Activated CD4-positive, alpha-beta T cell treated with anti-CD3 and anti-CD28 coated beads, Interleukin-2, Interleukin-6, amounts not matched to agents 100 ng/mL and 50 ng/mL, durations not matched to agents 16 hours and 8 hours (primary cell): ENCODE results near the gene LHFPL6.

Experiments used
- DNase-seq: peaks from one replicate; pipeline ENCODE4 v3.0.0-alpha.2; 2020

Gene LHFPL6

GRCh38 chr13:39602614-39603366 is at the start of gene LHFPL6:
LHFPL6 (minus strand) TSS chr13:39603193.
- DNase-seq, result peak; percentile 73

GRCh38 chr13:39646122-39646521 is 43.1 kb upstream of the LHFPL6 start:
- no peak for DNase-seq

- DNase-seq, result no peak
These were observed 38.7 kb upstream of the LHFPL6 start for GRCh38 chr13:39641645-39642044.

- no peak for DNase-seq
These were observed 34.9 kb upstream of the LHFPL6 start for GRCh38 chr13:39637890-39638289.

DNA sequence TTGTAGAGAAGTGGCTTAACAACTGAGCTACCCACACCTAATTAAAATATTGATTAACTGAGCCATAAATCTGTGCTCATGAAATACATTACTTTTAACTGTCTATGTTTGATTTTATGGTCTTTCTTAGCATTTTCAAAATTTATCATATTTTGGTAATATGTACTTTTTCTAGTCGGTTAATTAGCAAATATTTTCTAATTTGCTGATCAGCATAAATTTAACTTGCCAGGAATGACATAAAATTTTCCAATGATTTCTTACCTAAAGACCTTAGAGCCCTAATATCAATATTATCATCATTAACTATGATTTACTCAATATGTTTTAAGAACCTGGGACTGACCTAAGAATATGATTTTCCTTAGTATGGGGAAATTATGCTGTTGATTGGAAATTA is 32.6 kb upstream of the LHFPL6 start:
- no peak for DNase-seq

DNA sequence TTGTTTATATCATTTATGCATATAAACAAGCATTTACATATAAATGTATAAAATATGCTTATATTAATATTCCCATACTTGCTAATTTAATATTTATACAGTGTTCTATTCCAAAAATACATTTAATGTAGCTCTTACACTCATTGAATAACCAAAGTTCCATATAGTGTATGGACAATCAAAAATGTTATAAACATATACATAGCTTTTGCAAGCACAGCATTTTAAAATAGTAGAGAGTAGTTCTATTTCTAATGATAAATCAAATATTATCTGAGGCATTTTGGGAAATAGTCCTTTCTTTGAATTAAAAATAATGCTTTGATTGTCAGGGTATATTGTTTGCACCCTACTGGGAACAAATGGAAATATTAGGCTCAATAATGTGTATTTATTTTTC is 30.0 kb upstream of the LHFPL6 start:
- no peak for DNase-seq

DNA sequence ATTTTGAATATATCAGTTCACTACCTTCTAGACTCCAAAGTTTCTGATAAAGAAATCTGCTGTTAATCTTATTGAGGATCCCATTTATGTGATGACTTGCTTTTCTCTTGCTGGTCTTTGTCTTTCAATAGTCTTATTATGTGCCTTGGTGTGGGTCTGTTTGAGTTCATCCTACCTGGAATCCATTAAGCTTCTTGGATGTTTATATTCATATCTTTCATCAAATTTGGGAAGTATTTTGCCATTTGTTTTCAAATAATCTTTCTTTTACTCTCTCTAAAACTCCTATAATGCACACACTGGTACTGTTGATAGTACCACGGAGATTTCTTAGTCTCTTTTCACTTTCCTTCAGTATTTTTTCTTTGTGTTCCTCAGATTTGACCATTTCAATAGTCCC is 28.3 kb upstream of the LHFPL6 start:
- DNase-seq, result no peak

DNA sequence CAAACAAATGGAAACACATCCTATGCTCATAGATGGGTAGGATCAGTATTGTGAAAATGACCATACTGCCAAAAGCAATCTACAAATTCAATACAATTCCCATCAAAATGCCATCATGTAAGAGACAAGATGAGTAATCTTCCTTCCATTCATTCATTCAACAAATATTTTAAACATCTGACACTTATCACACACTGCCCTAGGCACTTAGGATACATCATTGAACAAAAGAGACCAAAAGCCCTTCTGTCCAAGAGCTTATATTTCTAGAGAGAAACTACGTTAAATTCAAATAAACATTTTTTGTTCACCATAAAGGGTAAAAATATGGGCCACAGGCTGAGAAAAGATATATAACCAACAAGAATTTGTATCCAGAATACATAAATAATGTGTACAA is 20.5 kb upstream of the LHFPL6 start:
- DNase-seq, result no peak

- no peak for DNase-seq
These were observed 15.6 kb upstream of the LHFPL6 start for GRCh38 chr13:39618561-39618960.

GRCh38 chr13:39616087-39616694 is 13.2 kb upstream of the LHFPL6 start:
- peak; percentile 67 for DNase-seq

- peak; percentile 61 for DNase-seq
These were observed 9.1 kb upstream of the LHFPL6 start for GRCh38 chr13:39612023-39612637.

DNA sequence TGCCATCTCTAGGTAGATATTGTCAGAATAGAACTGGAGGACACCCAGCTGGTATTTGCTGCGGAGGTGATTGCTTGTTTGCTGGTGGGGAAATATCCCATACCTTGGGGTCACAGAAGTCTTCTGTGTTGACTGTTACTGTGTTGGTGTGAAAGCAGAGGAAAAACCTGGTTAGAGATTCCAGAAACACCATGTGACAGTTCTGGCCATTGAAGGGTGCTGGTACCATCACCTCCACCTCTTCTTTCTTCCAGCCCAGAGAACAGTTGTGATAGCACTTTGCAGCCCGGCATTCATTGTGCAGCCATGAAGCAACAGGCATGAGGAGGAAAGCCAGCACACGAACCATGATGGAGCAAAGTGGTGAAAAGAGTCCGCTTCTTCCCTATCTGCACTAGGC is 4.9 kb upstream of the LHFPL6 start:
- no peak for DNase-seq

GRCh38 chr13:39605677-39606320 is 2.8 kb upstream of the LHFPL6 start:
- no peak for DNase-seq

DNA sequence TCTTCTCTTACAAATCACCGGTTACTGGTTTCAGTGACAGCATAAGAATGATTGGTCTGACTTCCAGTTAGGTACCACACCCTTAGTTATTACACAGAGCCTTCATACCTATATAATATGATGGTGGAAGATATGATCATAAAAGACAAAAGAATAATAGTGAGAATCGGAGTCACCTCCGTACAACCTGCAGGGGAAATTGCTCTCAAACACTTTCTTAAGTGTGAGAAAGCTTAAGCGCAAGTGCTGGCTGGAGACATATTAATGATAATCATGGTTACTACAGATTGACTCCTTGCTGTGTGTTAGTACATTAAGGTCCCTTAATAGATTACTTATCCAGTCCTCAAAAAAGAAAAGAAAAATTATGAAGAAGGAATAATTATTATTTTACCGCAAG is 1.8 kb upstream of the LHFPL6 start:
- DNase-seq, result no peak

GRCh38 chr13:39603424-39603947 is 493 bp upstream of the LHFPL6 start:
- DNase-seq, result peak; percentile 4

DNA sequence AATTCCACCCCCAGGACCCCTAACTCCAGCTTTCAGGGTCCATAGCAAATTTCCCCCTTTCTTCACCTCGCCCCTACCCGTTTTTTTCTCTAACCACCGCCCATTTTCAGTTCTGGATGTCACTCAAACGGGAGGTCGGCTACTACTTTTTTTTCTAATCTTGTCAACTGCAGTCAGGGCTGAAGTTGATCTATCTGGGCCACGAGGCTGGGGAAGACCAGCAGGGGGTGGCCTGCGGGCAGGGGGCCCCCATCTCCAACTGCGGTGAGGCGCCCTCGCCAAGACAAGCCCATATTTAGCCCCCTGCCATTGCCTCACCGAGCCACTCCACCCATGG is 748 bp downstream of the LHFPL6 start:
- peak; percentile 13 for DNase-seq

- DNase-seq, result no peak
These were observed 1.4 kb downstream of the LHFPL6 start for GRCh38 chr13:39601636-39602035.

DNA sequence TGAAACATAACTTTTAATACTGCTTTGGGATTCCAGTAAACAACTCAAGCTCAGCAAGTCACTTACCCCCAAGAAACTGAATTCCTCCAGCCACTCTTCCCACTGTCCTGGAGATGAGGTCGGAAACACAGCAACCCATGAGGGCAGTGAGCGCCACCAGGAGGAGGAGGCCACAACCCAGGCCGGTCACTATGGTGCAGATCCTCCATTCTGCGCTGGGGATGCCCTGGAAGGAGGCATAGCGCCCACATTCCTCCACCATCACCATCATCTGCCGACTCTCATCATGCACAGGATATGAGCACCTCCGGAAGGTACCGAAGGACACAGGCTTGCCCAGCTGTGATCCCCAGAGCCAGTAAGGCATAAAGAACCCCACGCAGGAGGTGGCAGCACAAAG is 2.2 kb downstream of the LHFPL6 start:
- DNase-seq, result no peak

GRCh38 chr13:39599842-39600241 is 3.2 kb downstream of the LHFPL6 start:
- no peak for DNase-seq

- DNase-seq, result no peak
These were observed 4.0 kb downstream of the LHFPL6 start for GRCh38 chr13:39599012-39599411.

- DNase-seq, result no peak
These were observed 5.2 kb downstream of the LHFPL6 start for GRCh38 chr13:39597838-39598237.

GRCh38 chr13:39596685-39597084 is 6.3 kb downstream of the LHFPL6 start:
- DNase-seq, result no peak

DNA sequence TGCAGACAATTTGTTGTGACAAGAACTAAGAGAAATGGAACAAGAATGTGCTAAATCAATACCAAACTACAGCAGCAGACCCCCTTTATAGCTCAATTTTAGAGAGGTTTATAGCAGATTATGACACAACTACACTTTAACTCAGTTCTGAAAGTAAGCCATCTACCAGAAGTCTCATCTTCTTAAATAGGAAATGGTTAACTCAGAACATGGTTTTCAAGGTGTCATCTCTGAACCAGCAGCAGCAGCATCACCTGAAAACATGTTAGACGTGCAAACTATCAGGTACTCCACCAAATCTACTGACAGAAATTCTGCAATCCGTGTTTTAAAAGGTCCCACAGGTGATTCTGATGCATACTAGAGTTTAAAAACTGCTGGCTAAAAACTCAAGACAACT is 6.8 kb downstream of the LHFPL6 start:
- no peak for DNase-seq
